Retina (tissue), 1 donor: ENCODE results near the gene VGF.
"Not testable (repeated sequence)": the region's sequence is repeated elsewhere in the genome, so short reads cannot be mapped to it uniquely, and the experiment has no call there.

Experiments
- DNase-seq: peaks from one replicate; pipeline ENCODE4 v3.0.0-alpha.2; 2016

The VGF gene

GRCh38 chr7:101165075-101165957 is at the start of gene VGF:
Gene VGF, minus strand, starts transcription at chr7:101165569. Its CDS starts 726 bp downstream, at chr7:101164843.
- DNase-seq, result peak; percentile 96

DNA sequence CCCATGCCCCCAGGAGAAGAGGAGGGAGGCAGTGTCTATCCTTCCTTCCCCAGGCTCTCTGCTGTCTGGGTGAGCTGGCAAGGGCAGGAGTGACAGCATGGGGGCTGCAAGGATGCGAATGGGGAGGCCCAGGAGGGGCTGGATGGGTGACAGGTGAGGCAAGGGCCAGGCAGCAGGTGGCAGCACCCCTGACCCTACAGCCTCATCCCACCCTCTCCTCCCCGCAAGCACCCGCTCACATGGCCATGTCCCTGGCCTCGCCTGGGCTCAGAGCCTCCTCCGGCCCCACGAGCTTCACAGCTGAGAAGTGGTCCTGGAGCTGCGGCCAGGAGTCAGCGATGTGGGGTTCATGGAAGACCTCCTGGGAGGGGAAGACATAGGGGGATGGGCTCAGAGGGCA is 46.6 kb upstream of the VGF start:
- DNase-seq, result no peak

DNA sequence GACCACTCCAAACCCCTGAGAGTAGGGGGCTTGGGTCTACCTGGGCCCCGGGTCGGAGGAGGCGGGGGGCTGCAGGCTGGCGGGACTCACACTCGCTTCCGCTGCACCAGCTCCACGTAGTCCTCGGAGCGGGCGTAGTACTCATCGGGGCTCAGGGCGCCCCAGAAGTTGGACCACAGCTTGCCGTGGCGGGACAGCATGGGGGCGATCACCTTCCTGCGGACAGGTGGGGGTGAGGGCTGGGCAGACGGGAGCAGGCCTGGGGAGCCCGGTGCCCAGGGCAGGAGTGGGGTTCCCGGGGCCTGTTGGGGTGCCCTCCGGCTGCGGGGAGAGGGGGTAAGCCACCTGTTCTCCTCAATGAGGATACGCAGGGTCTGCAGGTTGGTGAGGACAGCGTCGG is 46.1 kb upstream of the VGF start:
- no peak for DNase-seq

GRCh38 chr7:101210143-101210542 is 44.8 kb upstream of the VGF start:
- DNase-seq, result no peak

GRCh38 chr7:101208794-101209193 is 43.4 kb upstream of the VGF start:
- no peak for DNase-seq

GRCh38 chr7:101207459-101207858 is 42.1 kb upstream of the VGF start:
- DNase-seq, result no peak

- DNase-seq, result no peak
These were observed 41.3 kb upstream of the VGF start for GRCh38 chr7:101206665-101207042.

- DNase-seq, result no peak
These were observed 40.7 kb upstream of the VGF start for GRCh38 chr7:101205901-101206664.

DNA sequence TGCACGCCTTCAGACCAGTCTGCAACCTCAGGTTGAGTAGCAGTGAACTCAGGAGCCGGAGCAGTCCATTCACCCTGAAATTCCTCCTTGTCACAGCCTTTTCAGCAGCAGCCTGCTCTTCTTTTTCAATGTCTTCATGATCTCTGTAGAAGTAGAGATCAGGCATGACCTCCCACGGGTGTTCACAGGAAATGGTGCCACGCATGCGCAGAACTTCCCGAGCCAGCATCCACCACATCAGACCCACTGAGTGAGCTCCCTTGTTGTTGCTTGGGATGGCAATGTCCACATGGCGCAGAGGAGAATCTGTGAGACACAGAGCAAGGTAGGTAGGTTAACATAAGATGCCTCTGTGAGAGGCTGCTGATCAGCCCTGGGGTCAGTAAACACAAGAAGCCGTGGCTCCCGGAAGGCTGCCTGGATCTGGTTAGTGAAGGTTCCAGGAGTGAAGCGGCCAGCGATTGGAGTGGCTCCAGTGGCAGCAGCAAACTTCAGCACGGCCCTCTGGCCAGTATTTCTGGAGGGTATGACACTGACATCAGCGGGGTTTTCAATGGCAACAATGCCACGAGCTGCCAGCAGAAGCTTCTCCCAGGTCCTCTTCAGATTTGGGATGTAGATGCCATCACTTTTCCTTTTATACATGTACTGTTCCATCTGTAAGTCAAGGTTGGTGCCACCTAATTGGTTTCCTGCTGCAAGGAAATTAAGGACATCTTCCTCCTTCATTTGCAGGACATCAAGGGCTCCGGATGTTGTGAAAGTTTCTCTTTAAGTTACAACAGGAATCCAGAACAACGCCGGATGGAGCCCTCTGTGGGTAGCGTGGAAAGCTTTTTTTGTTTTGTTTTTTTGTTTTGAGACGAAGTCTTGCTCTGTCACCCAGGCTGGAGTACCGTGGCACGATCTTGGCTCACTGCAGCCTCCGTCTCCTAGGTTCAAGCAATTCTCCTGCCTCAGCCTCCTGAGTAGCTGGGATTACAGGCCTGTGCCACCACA is 38.7 kb upstream of the VGF start:
- not testable (repeated sequence) for DNase-seq

DNA sequence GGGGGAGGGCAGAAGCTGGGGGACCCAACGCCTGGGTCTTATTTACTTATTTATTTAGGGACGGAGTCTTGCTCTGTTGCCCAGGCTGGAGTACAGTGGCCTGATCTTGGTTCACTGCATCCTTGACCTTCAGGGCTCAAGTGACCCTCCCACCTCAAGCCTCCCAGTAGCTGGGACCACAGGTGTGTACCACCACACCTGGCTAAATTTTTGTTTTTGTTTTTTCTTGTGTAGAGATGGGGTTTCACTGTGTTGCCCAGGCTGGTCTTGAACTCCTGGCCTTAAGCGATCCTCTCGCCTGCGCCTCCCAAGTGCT is 37.2 kb upstream of the VGF start:
- DNase-seq, result no peak

DNA sequence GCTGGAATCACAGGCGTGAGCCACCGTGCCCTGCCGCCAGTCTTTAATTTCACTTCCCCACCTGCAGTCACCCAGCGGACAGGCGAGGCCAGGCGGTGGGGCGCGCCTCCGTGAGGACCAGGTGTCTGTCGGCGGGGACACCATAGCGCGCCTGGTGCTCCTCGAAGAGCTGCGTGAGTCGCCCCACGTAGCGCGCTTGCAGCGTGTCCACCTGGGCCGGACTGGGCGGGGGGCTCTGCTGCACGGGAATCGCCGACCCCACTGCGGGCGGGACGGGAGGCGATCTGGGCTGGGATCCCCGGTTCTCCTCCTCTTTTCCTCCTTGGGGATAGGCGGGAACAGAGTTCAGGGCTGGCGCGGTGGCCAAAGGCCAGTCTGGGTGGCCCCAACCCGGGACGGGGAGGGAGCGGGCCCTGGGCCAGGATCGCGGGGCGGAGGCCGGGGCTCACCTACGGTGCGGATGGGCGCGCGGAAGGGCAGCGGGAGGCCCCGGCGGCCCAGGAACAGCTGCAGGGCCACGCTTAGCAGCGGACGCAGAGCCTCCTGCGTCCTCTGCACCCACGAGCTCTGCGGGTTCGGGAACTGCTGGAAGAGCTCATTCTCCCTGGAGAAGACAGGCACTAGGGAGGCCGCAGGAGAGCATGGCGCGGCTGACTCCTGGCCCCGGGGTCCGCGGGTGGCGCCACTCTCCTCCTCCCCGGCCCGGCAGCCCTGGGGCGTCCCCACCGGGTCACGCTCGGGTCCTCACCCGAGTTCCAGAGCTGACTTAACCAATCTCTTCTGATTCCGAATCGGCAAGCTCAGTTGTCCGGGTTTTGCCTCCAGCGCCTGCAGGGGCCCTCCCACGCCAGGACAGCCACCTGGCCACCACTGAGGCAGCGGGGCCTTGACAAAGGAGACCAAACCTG is 36.6 kb upstream of the VGF start:
- DNase-seq, result peak; percentile 51

- DNase-seq, result no peak
These were observed 35.7 kb upstream of the VGF start, which contains the start of gene MOGAT3 for GRCh38 chr7:101200862-101201599. Gene MOGAT3, minus strand, starts transcription at chr7:101201036. Its CDS starts 182 bp downstream, at chr7:101200854.

DNA sequence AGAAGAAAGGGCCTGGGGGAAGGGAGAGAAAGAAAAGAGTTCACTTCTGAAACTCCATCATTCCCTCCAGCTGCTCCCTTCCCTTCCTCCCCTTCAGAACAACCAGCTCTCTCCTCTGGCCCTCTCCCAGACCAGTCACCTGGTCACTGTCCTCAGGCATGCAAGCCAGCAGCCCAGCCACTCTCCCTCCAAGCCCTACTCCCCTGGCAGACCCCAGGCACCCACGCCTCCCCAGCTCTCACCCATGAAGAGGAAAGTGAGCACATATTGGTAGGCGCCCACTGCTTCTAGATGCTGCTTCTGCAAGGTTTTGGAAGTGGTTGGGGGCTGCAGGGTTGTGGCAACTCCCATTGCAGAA is 35.1 kb upstream of the VGF start:
- DNase-seq, result no peak

DNA sequence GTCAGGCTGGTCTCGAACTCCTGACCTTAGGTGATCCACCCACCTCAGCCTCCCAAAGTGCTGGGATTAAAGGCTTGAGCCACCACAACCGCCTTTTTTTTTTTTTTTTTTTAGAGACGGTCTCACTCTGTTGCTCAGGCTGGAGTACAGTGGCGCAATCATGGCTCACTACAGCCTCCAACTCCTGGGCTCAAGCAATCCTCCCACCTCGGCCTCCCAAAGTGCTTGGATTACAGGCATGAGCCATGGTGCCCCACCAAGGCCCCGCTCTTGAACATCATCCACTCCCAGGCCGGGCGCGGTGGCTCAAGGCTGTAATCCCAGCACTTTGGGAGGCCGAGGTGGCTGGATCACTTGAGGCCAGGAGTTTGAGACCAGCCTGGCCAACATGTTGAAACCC is 34.2 kb upstream of the VGF start:
- DNase-seq, result not testable (repeated sequence)

DNA sequence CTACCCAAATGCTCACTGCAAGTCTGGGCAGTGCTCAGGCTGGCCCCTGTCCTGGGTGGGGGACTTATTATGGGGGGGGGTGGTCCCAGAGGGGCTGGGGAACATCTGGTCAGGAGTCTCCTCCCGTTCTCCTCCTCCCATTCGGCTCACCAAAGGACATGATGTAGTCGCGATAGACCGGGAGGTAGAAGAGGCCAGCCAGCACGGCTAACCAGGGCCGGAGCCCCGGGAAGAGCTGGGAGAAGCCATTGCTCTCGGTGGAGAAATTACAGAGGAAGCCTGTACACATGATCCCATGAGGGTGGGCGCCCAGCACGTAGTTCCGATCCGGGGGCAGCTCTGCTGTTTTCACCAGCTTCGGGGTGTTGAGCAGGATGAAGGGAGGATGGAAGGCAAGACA is 33.1 kb upstream of the VGF start:
- DNase-seq, result no peak

DNA sequence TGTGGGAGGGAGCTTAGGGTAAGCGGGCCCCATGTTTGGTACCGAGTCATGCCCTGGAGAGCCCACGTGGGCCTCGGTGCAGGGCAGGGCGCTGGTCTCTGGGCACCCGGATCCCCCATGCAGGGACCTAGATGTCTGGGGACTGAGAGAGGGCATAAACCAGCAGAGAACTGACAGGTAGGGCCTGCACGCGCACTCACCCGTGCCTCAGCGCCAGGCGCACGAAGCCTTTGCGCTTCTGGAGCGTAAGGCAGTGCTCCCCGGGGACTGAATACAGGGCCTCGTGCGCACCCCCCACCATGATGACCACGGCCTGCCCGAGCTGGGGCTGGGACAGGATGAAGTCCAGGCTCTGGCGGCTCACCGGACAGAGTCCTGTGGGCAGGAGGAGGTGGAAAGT is 32.6 kb upstream of the VGF start:
- no peak for DNase-seq

DNA sequence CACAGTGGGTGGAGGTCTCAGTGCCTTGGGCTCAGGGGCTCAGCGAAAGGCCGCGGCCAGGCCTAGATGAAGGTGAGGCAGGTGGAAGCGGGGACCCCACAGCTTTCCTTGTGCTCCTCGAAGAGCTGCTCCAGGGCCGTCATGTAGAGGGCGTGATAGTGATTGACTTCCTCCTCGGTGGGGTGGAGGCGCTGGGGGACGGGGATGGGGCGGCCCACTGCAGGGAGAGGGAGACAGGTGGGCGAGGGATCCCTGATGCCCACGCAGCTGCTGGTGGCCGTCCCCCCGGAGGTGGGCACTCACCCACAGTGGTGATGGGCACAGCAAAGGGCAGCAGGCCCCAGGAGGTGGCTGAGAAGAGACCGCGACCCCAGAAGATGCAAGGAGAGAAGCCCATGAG is 30.5 kb upstream of the VGF start:
- no peak for DNase-seq

DNA sequence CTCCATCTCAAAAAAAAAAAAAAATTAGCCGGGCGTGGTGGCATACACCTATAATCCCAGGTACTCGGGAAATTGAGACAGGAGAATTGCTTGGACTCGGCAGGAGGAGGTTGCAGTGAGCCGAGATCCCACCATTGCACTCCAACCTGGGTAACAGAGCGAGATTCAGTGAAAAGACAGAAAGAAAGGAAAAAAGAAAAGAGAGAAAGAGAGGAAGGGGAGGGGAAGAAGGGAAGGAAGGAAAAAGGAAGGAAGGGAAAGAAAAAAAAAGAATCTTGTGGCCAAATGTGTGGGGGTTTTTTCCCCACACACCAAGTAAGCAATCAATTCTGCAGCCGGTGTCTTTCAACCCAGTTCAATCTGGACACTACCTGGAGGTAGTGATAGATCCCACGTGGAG is 23.7 kb upstream of the VGF start:
- no peak for DNase-seq

DNA sequence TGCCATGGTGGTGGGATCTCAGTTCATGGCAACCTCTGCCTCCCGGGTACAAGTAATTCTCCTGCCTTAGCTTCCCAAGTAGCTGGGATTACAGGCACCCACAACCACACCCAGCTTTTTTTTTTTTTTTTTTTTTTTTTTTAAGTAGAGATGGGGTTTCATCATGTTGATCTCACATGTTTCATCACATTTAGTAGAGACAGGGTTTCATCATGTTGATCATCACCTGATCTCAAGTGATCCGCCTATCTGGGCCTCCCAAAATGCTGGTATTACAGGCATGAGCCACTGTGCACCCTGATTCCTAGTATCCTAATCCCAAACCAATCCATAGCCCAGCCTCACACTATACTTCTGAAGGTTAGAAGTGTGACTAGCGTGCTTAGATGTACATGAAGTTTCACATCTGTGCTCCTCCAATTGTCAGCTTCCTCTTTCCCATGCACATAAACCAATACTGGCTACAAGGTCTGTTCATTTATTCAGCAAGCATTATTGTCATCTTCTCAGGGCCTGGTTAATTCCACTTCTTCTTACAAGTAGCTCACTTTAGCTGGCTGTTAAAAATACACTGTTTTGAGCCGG is 21.6 kb upstream of the VGF start:
- no peak for DNase-seq

DNA sequence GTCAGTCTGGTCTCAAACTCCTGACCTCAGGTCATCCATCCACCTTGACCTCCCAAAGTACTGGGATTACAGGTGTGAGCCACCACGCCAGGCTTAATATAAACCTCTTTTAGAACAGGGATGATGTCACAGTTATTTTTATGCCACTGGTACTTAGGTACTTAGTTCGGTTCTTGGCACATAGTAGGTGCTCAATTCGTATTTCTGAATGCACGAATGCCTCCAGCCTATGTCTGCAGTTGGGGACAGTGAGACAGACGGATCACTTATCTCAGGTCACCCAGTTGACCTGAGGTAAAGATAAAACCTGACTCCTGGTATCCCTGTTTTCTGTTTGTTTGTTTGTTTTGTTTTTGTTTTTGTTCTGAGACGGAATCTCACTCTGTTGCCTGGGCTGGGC is 20.8 kb upstream of the VGF start:
- no peak for DNase-seq
